SIG-M5 (cell line): ENCODE results near the gene TNXB.
"Not testable (repeated sequence)": the region's sequence is repeated elsewhere in the genome, so short reads cannot be mapped to it uniquely, and the experiment has no call there.

ENCODE experiments used
- DNase-seq: peaks from one replicate; lab custom pipeline; 2025; lab: John Stamatoyannopoulos, UW

Gene TNXB

GRCh38 chr6:32083812-32084768 lies 25.0 kb downstream of the TNXB start:
- DNase-seq, result no peak

GRCh38 chr6:32082935-32083334 lies 26.2 kb downstream of the TNXB start:
- DNase-seq, result no peak

- no peak for DNase-seq
Observed at GRCh38 chr6:32082478-32082877, 26.7 kb downstream of the TNXB start.

GRCh38 chr6:32081168-32081990 lies 27.8 kb downstream of the TNXB start:
- DNase-seq, result no peak

- DNase-seq, result no peak
Observed at GRCh38 chr6:32079566-32080290, 29.4 kb downstream of the TNXB start.

- no peak for DNase-seq
Observed at GRCh38 chr6:32076321-32076809, 32.8 kb downstream of the TNXB start.

GRCh38 chr6:32075781-32076180 lies 33.4 kb downstream of the TNXB start:
- no peak for DNase-seq

- no peak for DNase-seq
Observed at GRCh38 chr6:32074996-32075532, 34.1 kb downstream of the TNXB start.

GRCh38 chr6:32073613-32074012 lies 35.5 kb downstream of the TNXB start:
- no peak for DNase-seq

- no peak for DNase-seq
Observed at GRCh38 chr6:32073101-32073500, 36.0 kb downstream of the TNXB start.

- DNase-seq, result no peak
Observed at GRCh38 chr6:32070814-32071543, 38.2 kb downstream of the TNXB start.

- DNase-seq, result no peak
Observed at GRCh38 chr6:32069878-32070515, 39.1 kb downstream of the TNXB start.

- DNase-seq, result no peak
Observed at GRCh38 chr6:32069460-32069859, 39.7 kb downstream of the TNXB start.

GRCh38 chr6:32068867-32069266 lies 40.3 kb downstream of the TNXB start:
- no peak for DNase-seq

GRCh38 chr6:32068315-32068714 lies 40.8 kb downstream of the TNXB start:
- DNase-seq, result not testable (repeated sequence)

GRCh38 chr6:32067521-32067920 lies 41.6 kb downstream of the TNXB start:
- not testable (repeated sequence) for DNase-seq

- DNase-seq, result no peak
Observed at GRCh38 chr6:32064706-32065105, 44.4 kb downstream of the TNXB start.

- DNase-seq, result no peak
Observed at GRCh38 chr6:32060966-32061655, 48.0 kb downstream of the TNXB start.

- DNase-seq, result no peak
Observed at GRCh38 chr6:32058511-32058963, 50.6 kb downstream of the TNXB start.

- DNase-seq, result no peak
Observed at GRCh38 chr6:32057966-32058365, 51.2 kb downstream of the TNXB start.
